ENCODE measurements around the gene TSPY8.
"Not testable (repeated sequence)": the region's sequence is repeated elsewhere in the genome, so short reads cannot be mapped to it uniquely, and the experiment has no call there.

TSPY8 gene, protein sequence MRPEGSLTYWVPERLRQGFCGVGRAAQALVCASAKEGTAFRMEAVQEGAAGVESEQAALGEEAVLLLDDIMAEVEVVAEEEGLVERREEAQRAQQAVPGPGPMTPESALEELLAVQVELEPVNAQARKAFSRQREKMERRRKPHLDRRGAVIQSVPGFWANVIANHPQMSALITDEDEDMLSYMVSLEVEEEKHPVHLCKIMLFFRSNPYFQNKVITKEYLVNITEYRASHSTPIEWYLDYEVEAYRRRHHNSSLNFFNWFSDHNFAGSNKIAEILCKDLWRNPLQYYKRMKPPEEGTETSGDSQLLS

DNA sequence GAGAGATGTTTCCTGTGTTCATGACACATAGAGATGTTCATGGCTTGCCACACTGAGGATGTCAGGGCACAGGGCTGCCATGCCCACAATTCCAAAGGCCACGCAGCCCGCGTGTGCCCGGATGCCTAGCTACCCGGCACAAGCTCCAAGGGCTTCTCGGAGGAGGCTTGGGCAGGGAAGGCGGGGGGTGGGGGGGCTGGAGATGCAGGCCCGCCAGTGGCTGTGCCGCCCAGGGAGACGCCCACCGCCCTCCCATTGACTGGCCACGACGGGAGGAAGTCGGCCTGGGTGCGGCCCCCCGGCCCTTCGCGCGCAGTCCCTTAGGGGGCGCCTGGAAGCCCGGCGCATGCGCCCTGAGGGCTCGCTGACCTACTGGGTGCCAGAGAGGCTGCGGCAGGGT lies at the start of gene TSPY8:
TSPY8 (plus strand) TSS at position 301 of the 400 bp plus-strand sequence; CDS start at position 347, 46 bp downstream.
- not testable (repeated sequence) for H3K27me3 Mint-ChIP-seq; H3K4me3 Mint-ChIP-seq; H3K4me1 Mint-ChIP-seq (ENCODE audit: low read depth); H3K27ac Mint-ChIP-seq; H3K9me3 Mint-ChIP-seq; H3K36me3 Mint-ChIP-seq (ENCODE audit: low read depth)

DNA sequence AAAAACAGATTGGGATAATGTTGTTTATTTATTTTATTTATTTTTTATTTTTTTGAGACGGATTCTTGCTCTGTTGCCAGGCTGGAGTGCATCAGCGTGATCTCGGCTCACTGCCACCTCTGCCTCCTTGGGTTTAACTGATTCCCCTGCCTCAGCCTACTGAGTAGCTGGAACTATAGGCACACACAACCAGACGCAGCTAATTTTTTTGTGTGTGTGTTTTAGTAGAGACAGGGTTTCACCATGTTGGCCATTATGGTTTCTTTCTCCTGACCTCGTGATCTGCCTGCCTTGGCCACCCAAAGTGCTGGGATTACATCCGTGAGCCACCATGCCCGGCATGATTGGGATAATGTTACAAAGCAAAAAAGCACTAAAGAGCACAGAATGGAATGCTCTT lies 36.6 kb upstream of the TSPY8 start:
- H3K27ac Mint-ChIP-seq = no peak overlapping the region
- H3K9me3 Mint-ChIP-seq = no peaks in the 10 kb centered on the region
- no peaks in the 10 kb centered on the region for H3K36me3 Mint-ChIP-seq (ENCODE audit: low read depth)
- no peak overlapping the region for H3K4me3 Mint-ChIP-seq
- no peaks in the 10 kb centered on the region for H3K4me1 Mint-ChIP-seq (ENCODE audit: low read depth)
- no peaks in the 10 kb centered on the region for H3K27me3 Mint-ChIP-seq

GRCh38 chrY:9337164-9337563 lies 20.4 kb upstream of the TSPY8 start, which contains the start of gene TSPY4:
Gene TSPY4 (plus strand): TSS chrY:9337464. CDS start chrY:9337510, 46 bp downstream.
- not testable (repeated sequence) for H3K4me3 Mint-ChIP-seq; H3K9me3 Mint-ChIP-seq; H3K4me1 Mint-ChIP-seq (ENCODE audit: low read depth); H3K36me3 Mint-ChIP-seq (ENCODE audit: low read depth); H3K27me3 Mint-ChIP-seq; H3K27ac Mint-ChIP-seq

DNA sequence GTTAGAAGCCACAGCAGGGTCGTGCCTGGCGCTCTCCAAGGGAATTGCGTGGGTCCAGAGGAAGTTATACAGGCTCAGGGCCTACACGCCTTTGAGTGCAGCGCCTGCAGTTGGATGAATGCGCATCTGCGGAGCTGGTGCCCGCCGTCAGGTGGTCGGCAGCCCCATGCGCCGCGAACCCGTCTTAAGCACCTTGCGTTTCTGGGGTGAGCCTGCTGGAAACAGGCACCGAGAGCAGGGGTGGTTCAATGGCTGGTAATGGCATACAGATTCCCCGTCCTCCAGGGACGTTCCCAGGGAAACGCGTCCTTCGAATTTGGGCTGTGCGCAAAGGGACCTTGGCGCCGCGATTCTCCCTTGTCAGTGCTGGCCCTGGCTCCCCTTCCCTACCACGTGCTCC lies 38.9 kb downstream of the TSPY8 start:
- H3K4me1 Mint-ChIP-seq (ENCODE audit: low read depth); H3K27ac Mint-ChIP-seq; H3K9me3 Mint-ChIP-seq; H3K36me3 Mint-ChIP-seq (ENCODE audit: low read depth); H3K27me3 Mint-ChIP-seq; H3K4me3 Mint-ChIP-seq: not testable (repeated sequence)

DNA sequence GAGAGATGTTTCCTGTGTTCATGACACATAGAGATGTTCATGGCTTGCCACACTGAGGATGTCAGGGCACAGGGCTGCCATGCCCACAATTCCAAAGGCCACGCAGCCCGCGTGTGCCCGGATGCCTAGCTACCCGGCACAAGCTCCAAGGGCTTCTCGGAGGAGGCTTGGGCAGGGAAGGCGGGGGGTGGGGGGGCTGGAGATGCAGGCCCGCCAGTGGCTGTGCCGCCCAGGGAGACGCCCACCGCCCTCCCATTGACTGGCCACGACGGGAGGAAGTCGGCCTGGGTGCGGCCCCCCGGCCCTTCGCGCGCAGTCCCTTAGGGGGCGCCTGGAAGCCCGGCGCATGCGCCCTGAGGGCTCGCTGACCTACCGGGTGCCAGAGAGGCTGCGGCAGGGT lies 40.5 kb downstream of the TSPY8 start, which contains the start of gene TSPY3:
TSPY3 (plus strand) TSS at position 301 of the 400 bp plus-strand sequence; CDS start at position 347, 46 bp downstream.
- H3K36me3 Mint-ChIP-seq (ENCODE audit: low read depth); H3K4me1 Mint-ChIP-seq (ENCODE audit: low read depth); H3K4me3 Mint-ChIP-seq; H3K27ac Mint-ChIP-seq; H3K27me3 Mint-ChIP-seq; H3K9me3 Mint-ChIP-seq: not testable (repeated sequence)
